B cell (primary cell): ENCODE measurements around the gene DACH1. TPM values are rescaled to one million over a fixed set of nuclear protein-coding genes. Genes with fewer than 3 reads are reported as not detected.
"Not testable (repeated sequence)": the region's sequence is repeated elsewhere in the genome, so short reads cannot be mapped to it uniquely, and the experiment has no call there.

ENCODE experiments used
- ATAC-seq: fragments of 200-7000 bp; cut with Tn5 transposase; one replicate; pipeline ENCODE4 v1.10.0; 2021; ENCODE audit warnings: low read depth, mild to moderate bottlenecking, moderate number of reproducible peaks, moderate library complexity
- CTCF ChIA-PET: fragments of 350-600 bp; sonication (Branson Sonifier 250); formaldehyde crosslinking; loops from one replicate; lab custom pipeline; 2021; ENCODE audit warnings: antibody characterized with exemption, inconsistent platforms; lab: Charles Lee
- POLR2A ChIA-PET: fragments of 350-600 bp; sonication (Branson Sonifier 250); formaldehyde crosslinking; loops from one replicate; lab custom pipeline; 2021; ENCODE audit warnings: antibody characterized with exemption; lab: Charles Lee
- DNase-seq: peaks from one replicate; pipeline ENCODE4 v3.0.0; 2013
- H2AFZ ChIP-seq: 2 replicates; pipeline ENCODE4 v1.6.1; 2012; ENCODE audit warnings: mild to moderate bottlenecking, low read depth, low read length; ENCODE audit not compliant: insufficient read depth, poor library complexity, severe bottlenecking
- H3K27ac ChIP-seq, 2 donors: 1 replicate in 1 of 2; 2 replicates in 1 of 2; pipeline ENCODE4 v1.5.1; 2012 to 2013; ENCODE audit warnings: low read length in 2 of 2, mild to moderate bottlenecking in 2 of 2, moderate library complexity in 1 of 2
- H3K27me3 ChIP-seq, 4 experiments: fragments of 200-600 bp in 1 of 4; sonication (generic) in 1 of 4; replicated peaks in 1 of 4; 1 replicate in 2 of 4; 2 replicates in 2 of 4; pipeline versions ENCODE4 v1.6.1 to v1.7.0; 2013 to 2016; ENCODE audit warnings: low read length in 3 of 4, mild to moderate bottlenecking in 2 of 4, mixed read lengths in 1 of 4, moderate library complexity in 1 of 4; ENCODE audit not compliant: insufficient read depth in 4 of 4, control insufficient read depth in 3 of 4; ENCODE audit errors: control extremely low read depth in 1 of 4
- H3K36me3 ChIP-seq, 2 experiments: replicated peaks in 1 of 2; 1 replicate in 1 of 2; 2 replicates in 1 of 2; pipeline versions ENCODE4 v1.6.1 to v1.7.1; 2013; ENCODE audit warnings: low read length in 1 of 2; ENCODE audit not compliant: insufficient read depth in 2 of 2, control insufficient read depth in 1 of 2; ENCODE audit errors: control extremely low read depth in 1 of 2, extremely low read depth in 1 of 2
- H3K4me1 ChIP-seq, 2 donors: fragments of 200-600 bp in 1 of 2; sonication (generic) in 1 of 2; 1 replicate in 1 of 2; 2 replicates in 1 of 2; pipeline versions ENCODE4 v1.5.1 to v1.6.1; 2013 to 2017; ENCODE audit warnings: low read length in 2 of 2; ENCODE audit not compliant: control insufficient read depth in 2 of 2, insufficient read depth in 2 of 2
- H3K4me2 ChIP-seq: replicated peaks from 2 replicates; pipeline ENCODE3; 2012; ENCODE audit warnings: mild to moderate bottlenecking, low read depth, low read length; ENCODE audit not compliant: poor library complexity, severe bottlenecking
- H3K4me3 ChIP-seq, 5 experiments: fragments of 200-600 bp in 1 of 5; sonication (generic) in 1 of 5; 1 replicate in 3 of 5; 2 replicates in 2 of 5; pipeline versions ENCODE4 v1.5.1 to v1.7.0; 2011 to 2016; ENCODE audit warnings: low read length in 4 of 5, mild to moderate bottlenecking in 4 of 5, low read depth in 2 of 5, control low read depth in 1 of 5, moderate library complexity in 1 of 5; ENCODE audit not compliant: insufficient read depth in 1 of 5; ENCODE audit errors: control extremely low read depth in 1 of 5, extremely low read depth in 1 of 5
- H3K79me2 ChIP-seq: fragments of 200-600 bp; sonication (generic); one replicate; pipeline ENCODE4 v1.6.0; 2016; ENCODE audit warnings: low read length; ENCODE audit not compliant: control insufficient read depth, insufficient read depth
- H3K9ac ChIP-seq: fragments of 200-600 bp; sonication (generic); 2 replicates; pipeline ENCODE4 v1.6.1; 2017; ENCODE audit warnings: mild to moderate bottlenecking, low read length, moderate library complexity
- H3K9me3 ChIP-seq, 3 donors: one replicate each; pipeline versions ENCODE4 v1.6.1 to v1.7.1; 2013; ENCODE audit warnings: low read length in 2 of 3; ENCODE audit not compliant: control insufficient read depth in 2 of 3, insufficient read depth in 1 of 3; ENCODE audit errors: control extremely low read depth in 1 of 3
- H4K20me1 ChIP-seq: 2 replicates; pipeline ENCODE4 v1.6.0; 2012; ENCODE audit warnings: mild to moderate bottlenecking, low read length; ENCODE audit not compliant: insufficient read depth, control insufficient read depth, poor library complexity, severe bottlenecking
- H3K27ac Mint-ChIP-seq: one replicate; pipeline ENCODE4 v1.8.0; 2021; ENCODE audit warnings: mixed read lengths
- H3K27me3 Mint-ChIP-seq: one replicate; pipeline ENCODE4 v1.8.0; 2021; ENCODE audit warnings: mixed read lengths
- H3K4me1 Mint-ChIP-seq: one replicate; pipeline ENCODE4 v1.8.0; 2021; ENCODE audit warnings: mixed read lengths
- H3K4me3 Mint-ChIP-seq: one replicate; pipeline ENCODE4 v1.8.0; 2021; ENCODE audit warnings: mixed read lengths
- H3K9me3 Mint-ChIP-seq: one replicate; pipeline ENCODE4 v1.8.0; 2022; ENCODE audit warnings: mixed read lengths; ENCODE audit not compliant: insufficient read depth
- CTCF ChIP-seq: fragments of 200-600 bp; IDR thresholded peaks from one replicate; pipeline ENCODE4 v1.8.0; 2022; ENCODE audit warnings: antibody characterized with exemption, mild to moderate bottlenecking
- EZH2 ChIP-seq: IDR thresholded peaks from 2 replicates; pipeline ENCODE4 v1.6.1; 2012; ENCODE audit warnings: borderline replicate concordance, low read depth, mild to moderate bottlenecking, moderate library complexity, low read length; ENCODE audit not compliant: insufficient read depth, poor library complexity, severe bottlenecking
- WGBS: methylation state at CpG from one replicate; pipeline ENCODE4 v1.1.5; 2013; ENCODE audit warnings: missing lambda C conversion rate; ENCODE audit not compliant: insufficient coverage; 5-methylcytosine and 5-hydroxymethylcytosine counted together
- intact Hi-C: fragments of 100-400 bp; cut with micrococcal nuclease; formaldehyde crosslinking; loops from one replicate; pipeline ENCODE4 v1.10.0; 2022
- polyA plus RNA-seq: library from polyadenylated mRNA; depleted of rRNA; stranded (reverse); fragments of >200 nt; gene quantifications from 2 replicates; pipeline ENCODE4 v1.2.3, GENCODE V29; 2012
- total RNA-seq, 2 donors: library from RNA; stranded (reverse); fragments of 120-200 nt in 1 of 2; gene quantifications; 1 replicate in 1 of 2; 2 replicates in 1 of 2; pipeline versions ENCODE4 v1.2.3 to v1.2.4, GENCODE V29; 2013 to 2022

The DACH1 gene
- total and polyA plus RNA-seq, 2 donors (not counting 1 experiment from before 2014, with no cell fraction given): not detected

- H3K4me3 Mint-ChIP-seq: no peak overlapping the region
- H3K9ac ChIP-seq: no peak overlapping the region
- peaks cover 0 to 2% (median 0%) of the 10 kb centered on the region in 3 donors for H3K9me3 ChIP-seq
- no peak for TF ChIP-seq EZH2
- no peak for TF ChIP-seq CTCF
- H3K36me3 ChIP-seq: no peaks in the 10 kb centered on the region
- H3K27ac Mint-ChIP-seq: no peak overlapping the region
- no peak overlapping the region for H3K27ac ChIP-seq
- H3K27me3 Mint-ChIP-seq: no peaks in the 10 kb centered on the region
- H3K9me3 Mint-ChIP-seq: peaks cover 2% of the 10 kb centered on the region
- ATAC-seq: no peak
- no peaks in the 10 kb centered on the region for H4K20me1 ChIP-seq
- DNase-seq: no peak
- no peak overlapping the region for H3K4me2 ChIP-seq
- ChIA-PET CTCF (no interaction called here), POLR2A (no interaction called here)
- H3K79me2 ChIP-seq: no peaks in the 10 kb centered on the region
- H3K4me3 ChIP-seq: no peak overlapping the region
- no peaks in the 10 kb centered on the region for H3K4me1 Mint-ChIP-seq
- intact Hi-C loops: no loop called here
- WGBS: 80% methylated on average over 3 of the region's 3 CpGs
- no peaks in the 10 kb centered on the region for H3K27me3 ChIP-seq
- no peaks in the 10 kb centered on the region for H3K4me1 ChIP-seq
- no peak overlapping the region for H2AFZ ChIP-seq
These were observed 25.0 kb downstream of the DACH1 start for GRCh38 chr13:71842003-71842402.

DNA sequence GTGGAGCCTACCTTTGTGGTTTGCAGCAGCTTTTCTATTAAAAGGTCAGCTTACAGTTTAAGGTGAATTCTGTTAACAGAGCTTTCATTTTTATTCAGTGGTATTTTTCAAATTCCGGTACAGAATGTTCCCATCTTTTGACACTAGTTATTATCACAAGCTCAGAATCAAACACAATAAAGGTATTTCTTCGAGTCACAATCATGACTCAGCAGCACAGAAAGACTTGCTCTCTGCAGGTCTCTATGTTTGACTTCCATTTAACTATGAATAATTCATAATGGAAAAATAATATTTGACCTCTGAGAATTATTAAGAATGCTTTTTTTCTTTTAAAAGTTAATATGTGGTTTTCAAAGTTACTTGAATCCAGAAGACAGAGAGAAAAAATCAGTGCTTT, 28.2 kb downstream of the DACH1 start:
- WGBS: no CpG with 5 or more reads among the region's 2 CpGs
- H4K20me1 ChIP-seq: no peaks in the 10 kb centered on the region
- no peaks in the 10 kb centered on the region for H3K27me3 ChIP-seq
- no peak overlapping the region for H3K27ac Mint-ChIP-seq
- no peak overlapping the region for H3K4me3 ChIP-seq
- peaks cover 0 to 2% (median 0%) of the 10 kb centered on the region in 3 donors for H3K9me3 ChIP-seq
- H3K4me1 ChIP-seq: no peaks in the 10 kb centered on the region
- H3K79me2 ChIP-seq: no peaks in the 10 kb centered on the region
- ATAC-seq (no peak), DNase-seq (no peak)
- peaks cover 2% of the 10 kb centered on the region for H3K9me3 Mint-ChIP-seq
- ChIA-PET CTCF (no interaction called here), POLR2A (no interaction called here)
- no peak overlapping the region for H3K4me2 ChIP-seq
- H3K4me1 Mint-ChIP-seq: no peaks in the 10 kb centered on the region
- H3K4me3 Mint-ChIP-seq: no peak overlapping the region
- intact Hi-C loops: no loop called here
- H3K27me3 Mint-ChIP-seq: no peaks in the 10 kb centered on the region
- no peak overlapping the region for H3K27ac ChIP-seq
- H3K36me3 ChIP-seq: no peaks in the 10 kb centered on the region
- no peak overlapping the region for H3K9ac ChIP-seq
- H2AFZ ChIP-seq: no peak overlapping the region
- TF ChIP-seq EZH2 (no peak), CTCF (no peak)

DNA sequence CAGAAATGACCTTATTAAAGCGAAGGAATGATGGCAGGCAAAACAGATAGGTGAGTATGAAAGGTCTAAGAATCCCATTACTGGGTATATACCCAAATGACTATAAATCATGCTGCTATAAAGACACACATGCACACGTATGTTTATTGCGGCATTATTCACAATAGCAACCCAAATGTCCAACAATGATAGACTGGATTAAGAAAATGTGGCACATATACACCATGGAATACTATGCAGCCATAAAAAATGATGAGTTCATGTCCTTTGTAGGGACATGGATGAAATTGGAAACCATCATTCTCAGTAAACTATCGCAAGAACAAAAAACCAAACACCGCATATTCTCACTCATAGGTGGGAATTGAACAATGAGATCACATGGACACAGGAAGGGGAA, 29.4 kb downstream of the DACH1 start:
- CTCF ChIA-PET, H3K4me2 ChIP-seq, H3K9me3 ChIP-seq, H3K4me3 Mint-ChIP-seq, DNase-seq, H3K27ac Mint-ChIP-seq, POLR2A ChIA-PET, H3K4me3 ChIP-seq, H3K4me1 Mint-ChIP-seq, H3K9ac ChIP-seq, H2AFZ ChIP-seq, H4K20me1 ChIP-seq, H3K36me3 ChIP-seq, intact Hi-C loops, H3K79me2 ChIP-seq, H3K27me3 Mint-ChIP-seq, H3K27ac ChIP-seq, H3K9me3 Mint-ChIP-seq, H3K27me3 ChIP-seq, ATAC-seq, H3K4me1 ChIP-seq: not testable (repeated sequence)
- no CpG with 5 or more reads among the region's 5 CpGs for WGBS
